Mononuclear cell (primary cell): ENCODE data around the gene EVA1A. TPM values are rescaled to one million over a fixed set of nuclear protein-coding genes. Genes with fewer than 3 reads are reported as not detected.

Source experiments
- H3K27me3 ChIP-seq: 2 replicates; pipeline ENCODE4 v1.6.0; 2011; ENCODE audit warnings: low read length, control low read depth; ENCODE audit not compliant: insufficient read depth
- H3K4me1 ChIP-seq: 2 replicates; pipeline ENCODE4 v1.5.1; 2011; ENCODE audit warnings: mild to moderate bottlenecking, low read length, control low read depth; ENCODE audit not compliant: insufficient read depth
- H3K4me3 ChIP-seq: 2 replicates; pipeline ENCODE4 v1.5.1; 2011; ENCODE audit warnings: mild to moderate bottlenecking, low read length, moderate library complexity
- H3K9me3 ChIP-seq: 2 replicates; pipeline ENCODE4 v1.5.1; 2011; ENCODE audit warnings: low read depth, mild to moderate bottlenecking, control low read depth, low read length
- total RNA-seq: library from RNA; depleted of rRNA; stranded (reverse); fragments of >200 nt; gene quantifications from one replicate; pipeline ENCODE4 v1.2.3, GENCODE V29; 2012

EVA1A gene, protein sequence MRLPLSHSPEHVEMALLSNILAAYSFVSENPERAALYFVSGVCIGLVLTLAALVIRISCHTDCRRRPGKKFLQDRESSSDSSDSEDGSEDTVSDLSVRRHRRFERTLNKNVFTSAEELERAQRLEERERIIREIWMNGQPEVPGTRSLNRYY
- 0.84 TPM for total RNA-seq

DNA sequence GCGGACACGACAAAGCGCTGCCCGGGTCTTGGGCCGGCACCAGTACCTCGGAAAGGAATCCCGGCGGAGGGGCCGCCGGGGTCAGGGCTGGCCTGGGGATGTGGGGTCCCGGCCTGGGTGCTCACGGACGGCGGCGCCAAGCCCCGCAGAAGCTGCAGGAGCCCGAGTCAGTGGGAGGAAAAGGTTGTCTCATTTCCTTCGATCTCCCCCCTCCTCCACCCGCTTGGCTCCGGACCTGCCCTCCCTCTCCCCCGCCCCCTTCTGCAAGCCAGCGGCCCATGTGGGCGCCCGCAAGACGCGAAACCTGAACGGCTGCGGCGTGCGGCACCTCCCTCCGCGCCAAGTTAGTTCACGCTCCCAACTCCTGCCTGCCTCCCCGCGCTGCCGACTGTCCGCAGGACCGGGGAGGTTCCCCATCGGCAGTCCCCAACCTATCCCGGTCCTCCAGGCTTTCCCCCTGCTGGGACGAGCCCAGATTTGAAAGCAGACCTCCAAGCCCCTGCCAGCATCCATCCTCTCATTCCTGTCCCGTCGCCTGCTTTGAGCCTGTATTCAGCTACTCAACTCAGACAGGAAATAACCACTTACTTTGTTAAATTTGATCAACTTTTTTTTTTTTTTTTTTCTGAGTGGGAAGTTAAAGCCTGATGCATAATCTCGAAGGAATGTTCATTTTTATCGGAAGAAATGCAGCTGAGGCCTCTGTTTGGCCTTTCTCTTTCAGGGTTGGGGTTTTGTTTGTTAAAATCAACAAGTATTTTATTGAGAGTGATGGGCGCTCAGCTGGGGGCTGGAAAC lies at the start of gene EVA1A:
TSS of gene EVA1A (minus strand) at position 172 of the 798 bp plus-strand sequence. CDS start 42,799 bp downstream, outside the sequence.
- Histone ChIP-seq H3K4me1 (no peaks in the 10 kb centered on the region), H3K27me3 (peaks cover 40% of the 10 kb centered on the region), H3K4me3 (no peak within 1 kb of the TSS), H3K9me3 (no peaks in the 10 kb centered on the region)

- Histone ChIP-seq H3K4me1 (peaks cover 3% of the 10 kb centered on the region), H3K4me3 (no peak overlapping the region), H3K27me3 (peaks cover 12% of the 10 kb centered on the region), H3K9me3 (no peaks in the 10 kb centered on the region)
Measured at GRCh38 chr2:75609937-75610508, 49.3 kb upstream of the EVA1A start.

- no peaks in the 10 kb centered on the region for H3K9me3 ChIP-seq
- H3K4me3 ChIP-seq = no peak overlapping the region
- peaks cover 3% of the 10 kb centered on the region for H3K4me1 ChIP-seq
- peaks cover 12% of the 10 kb centered on the region for H3K27me3 ChIP-seq
Measured at GRCh38 chr2:75609334-75609689, 48.6 kb upstream of the EVA1A start.

DNA sequence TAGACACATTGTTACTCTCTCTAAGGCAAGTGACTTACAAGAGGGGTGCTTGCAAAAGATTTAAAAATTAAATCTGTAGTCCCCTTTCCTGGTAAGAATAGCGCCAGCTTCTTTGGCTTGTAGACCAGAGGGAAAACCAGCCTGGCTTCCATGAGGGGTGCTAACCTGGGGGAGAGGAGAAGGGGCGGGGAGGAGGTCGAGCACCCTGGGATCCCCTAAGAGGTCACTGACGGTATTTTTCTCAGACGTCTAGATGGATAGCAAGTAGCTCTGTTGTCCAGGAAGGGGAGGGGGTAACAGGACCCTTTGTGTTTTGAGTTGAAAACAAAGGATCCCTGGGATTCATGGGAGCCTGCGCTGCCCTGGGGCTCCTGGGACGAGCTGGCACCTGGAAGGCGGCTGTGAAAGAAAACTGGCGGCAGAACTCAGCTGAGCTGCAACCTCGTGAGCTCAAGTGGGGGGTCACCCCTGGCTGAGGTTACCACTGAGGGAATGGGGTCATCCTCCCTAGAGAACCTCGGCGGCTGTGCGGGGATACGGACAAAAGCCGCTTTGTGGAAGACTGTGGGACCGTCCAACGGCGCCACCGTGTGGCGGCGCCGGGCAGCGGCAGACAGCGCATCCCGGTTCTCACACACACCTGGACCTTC lies 48.1 kb upstream of the EVA1A start:
- peaks cover 12% of the 10 kb centered on the region for H3K27me3 ChIP-seq
- H3K4me3 ChIP-seq = no peak overlapping the region
- H3K4me1 ChIP-seq = peaks cover 3% of the 10 kb centered on the region
- no peaks in the 10 kb centered on the region for H3K9me3 ChIP-seq

GRCh38 chr2:75607988-75608683 lies 47.4 kb upstream of the EVA1A start:
- peaks cover 12% of the 10 kb centered on the region for H3K27me3 ChIP-seq
- no peaks in the 10 kb centered on the region for H3K9me3 ChIP-seq
- H3K4me3 ChIP-seq = no peak overlapping the region
- H3K4me1 ChIP-seq = peaks cover 3% of the 10 kb centered on the region

DNA sequence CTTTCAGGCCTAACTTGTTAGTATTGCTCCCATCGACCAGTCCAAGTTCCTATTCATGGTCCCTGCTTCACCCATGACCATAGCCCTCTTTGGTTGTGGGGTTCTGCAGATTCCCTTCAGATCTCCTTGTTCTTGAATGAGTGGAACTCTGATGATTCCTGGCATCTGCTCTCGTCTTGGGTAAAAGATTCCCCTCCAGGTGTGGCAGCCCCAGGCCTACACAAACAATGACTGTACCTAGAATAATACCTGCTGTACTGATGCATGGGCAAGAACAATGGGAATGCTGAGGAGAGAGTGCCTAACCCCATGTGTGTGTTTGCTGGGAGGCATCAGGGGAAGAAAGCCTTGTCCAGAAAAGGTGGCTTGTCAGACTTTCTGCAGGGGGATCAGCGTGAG lies 46.7 kb upstream of the EVA1A start:
- Histone ChIP-seq H3K9me3 (no peaks in the 10 kb centered on the region), H3K4me3 (no peak overlapping the region), H3K27me3 (peaks cover 12% of the 10 kb centered on the region), H3K4me1 (peaks cover 3% of the 10 kb centered on the region)

DNA sequence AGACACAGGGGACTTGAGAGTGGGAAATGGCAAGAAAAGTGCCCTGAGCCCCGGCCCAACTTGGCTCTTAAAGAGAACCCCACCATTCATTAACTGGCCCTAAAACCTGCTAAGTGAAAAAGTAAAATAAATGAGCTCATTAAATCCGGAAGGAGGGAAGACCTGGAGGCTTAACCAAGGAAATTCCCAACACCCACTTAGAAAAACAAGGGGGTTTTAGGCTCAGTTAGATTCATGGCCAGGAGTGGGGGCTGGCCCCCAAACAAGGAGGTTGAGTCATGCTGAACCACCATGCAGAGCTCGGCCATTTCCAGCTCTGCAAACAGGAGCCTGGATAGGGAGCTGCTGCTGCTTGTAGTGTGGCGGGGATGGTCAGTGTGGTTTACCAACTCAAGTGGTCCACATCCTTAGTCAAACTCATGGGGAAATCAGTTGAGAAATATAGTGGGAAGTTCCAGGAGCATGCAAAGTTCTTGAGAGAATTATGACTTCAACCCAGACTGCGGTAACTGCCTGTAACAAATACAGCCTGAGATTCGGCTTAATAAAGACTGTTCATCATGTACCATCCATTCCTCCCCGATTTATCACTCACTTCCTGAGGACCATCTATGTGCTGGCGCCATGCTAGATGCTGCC lies 46.1 kb upstream of the EVA1A start:
- peaks cover 3% of the 10 kb centered on the region for H3K4me1 ChIP-seq
- H3K27me3 ChIP-seq = peaks cover 12% of the 10 kb centered on the region
- no peak overlapping the region for H3K4me3 ChIP-seq
- H3K9me3 ChIP-seq = no peaks in the 10 kb centered on the region

DNA sequence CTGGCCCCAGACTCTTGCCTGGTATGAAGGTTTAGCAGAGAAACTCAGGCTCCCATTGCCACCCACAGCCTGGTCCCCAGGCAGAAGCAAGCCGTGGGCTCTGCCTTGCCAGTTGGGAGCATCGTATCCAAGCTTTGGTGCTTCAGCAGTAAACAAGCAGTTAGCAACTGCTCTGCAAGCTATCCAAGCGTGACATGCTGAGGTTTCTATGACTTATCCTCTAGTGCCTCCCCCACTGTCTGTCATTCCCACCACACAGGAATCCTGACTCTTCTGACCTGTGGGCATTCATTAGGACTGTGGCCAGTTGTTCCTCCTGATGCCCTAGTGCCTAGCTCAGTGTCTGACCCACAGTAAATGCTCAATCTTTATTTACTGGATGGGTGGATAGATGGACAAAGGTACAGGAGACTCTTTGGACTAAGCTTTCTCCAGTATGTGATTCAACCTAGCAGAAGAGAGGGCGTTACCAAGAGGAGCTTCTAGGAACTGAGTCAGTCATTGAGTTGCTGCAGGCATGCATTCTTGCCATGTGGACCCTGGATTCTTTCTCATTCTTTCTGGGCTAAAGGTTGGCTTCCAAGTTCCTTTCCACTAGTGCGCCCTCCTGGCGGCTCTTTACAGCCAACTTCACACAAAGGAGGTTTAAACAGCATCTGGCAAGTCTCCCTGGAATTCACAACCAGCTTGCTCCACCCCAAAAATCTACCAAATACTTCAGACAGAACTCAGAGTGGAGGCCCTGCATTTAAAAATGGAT lies 45.2 kb upstream of the EVA1A start:
- H3K4me3 ChIP-seq = no peak overlapping the region
- H3K9me3 ChIP-seq = no peaks in the 10 kb centered on the region
- H3K27me3 ChIP-seq = peaks cover 12% of the 10 kb centered on the region
- peaks cover 3% of the 10 kb centered on the region for H3K4me1 ChIP-seq

- H3K27me3 ChIP-seq = peaks cover 12% of the 10 kb centered on the region
- H3K9me3 ChIP-seq = no peaks in the 10 kb centered on the region
- no peak overlapping the region for H3K4me3 ChIP-seq
- H3K4me1 ChIP-seq = peaks cover 3% of the 10 kb centered on the region
Measured at GRCh38 chr2:75604484-75604883, 43.7 kb upstream of the EVA1A start.

DNA sequence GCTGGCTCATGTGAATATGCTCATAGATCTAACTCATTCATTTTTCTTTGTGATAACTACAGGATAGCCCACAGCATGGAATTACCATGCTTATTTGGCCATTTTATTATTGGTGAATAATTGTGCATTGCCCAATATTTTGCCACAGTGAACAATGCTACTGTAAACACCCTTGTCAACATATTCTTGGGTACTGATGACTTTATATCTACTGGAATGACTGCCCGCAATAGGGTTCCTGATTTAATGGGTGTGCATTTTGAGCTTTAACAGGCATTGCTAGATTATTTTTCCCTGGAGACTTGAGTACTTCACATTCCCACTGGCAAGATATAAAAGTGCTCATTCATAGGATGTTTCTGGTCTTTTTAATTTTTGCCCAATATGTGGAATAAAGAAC lies 42.7 kb upstream of the EVA1A start:
- no peaks in the 10 kb centered on the region for H3K9me3 ChIP-seq

DNA sequence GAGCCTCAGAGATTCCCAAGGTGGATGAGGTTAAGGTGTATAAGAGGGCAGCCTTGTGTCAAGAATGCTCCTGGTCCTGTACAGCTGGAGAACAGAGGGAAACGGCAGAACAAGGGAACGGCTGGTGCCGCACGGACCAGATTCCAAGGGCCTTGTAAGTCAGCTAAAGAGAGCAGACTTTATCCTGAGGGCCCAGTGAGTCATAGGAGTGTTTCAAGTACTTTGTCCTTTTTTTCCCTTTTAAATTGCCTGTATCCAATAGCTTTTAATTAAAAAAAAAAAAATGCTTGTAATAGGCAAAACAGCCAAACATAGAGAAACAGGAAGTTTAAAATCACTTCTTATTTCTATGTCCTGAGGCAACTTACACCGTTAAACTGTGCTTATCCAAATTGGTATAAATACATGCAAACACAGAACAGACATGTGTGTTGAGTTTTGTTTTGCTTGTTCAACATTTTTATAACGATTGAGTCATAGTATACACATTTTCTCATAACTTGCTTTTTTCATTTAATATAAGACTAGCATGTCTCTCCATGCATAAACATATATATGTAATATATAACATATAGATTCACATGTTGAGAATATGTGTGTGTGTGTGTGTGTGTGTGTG lies 42.1 kb upstream of the EVA1A start:
- Histone ChIP-seq H3K27me3 (peaks cover under 1% of the 10 kb centered on the region), H3K4me1 (no peaks in the 10 kb centered on the region)

More for the DNA sequence above, 42.7 kb upstream of the EVA1A start:
- Histone ChIP-seq H3K27me3 (peaks cover 7% of the 10 kb centered on the region), H3K4me3 (no peak overlapping the region), H3K4me1 (no peaks in the 10 kb centered on the region)

GRCh38 chr2:75600461-75601011 lies 39.8 kb upstream of the EVA1A start:
- Histone ChIP-seq H3K27me3 (no peaks in the 10 kb centered on the region), H3K4me1 (no peaks in the 10 kb centered on the region), H3K9me3 (no peaks in the 10 kb centered on the region), H3K4me3 (no peak overlapping the region)

More for the DNA sequence above, 42.1 kb upstream of the EVA1A start:
- no peaks in the 10 kb centered on the region for H3K9me3 ChIP-seq
- H3K4me3 ChIP-seq = no peak overlapping the region

GRCh38 chr2:75598589-75599155 lies 37.9 kb upstream of the EVA1A start:
- Histone ChIP-seq H3K4me1 (no peaks in the 10 kb centered on the region), H3K9me3 (no peaks in the 10 kb centered on the region), H3K4me3 (no peak overlapping the region)

More at GRCh38 chr2:75598589-75599155, 37.9 kb upstream of the EVA1A start:
- H3K27me3 ChIP-seq = no peaks in the 10 kb centered on the region
